ENCODE data around the gene ARL15.

DNA sequence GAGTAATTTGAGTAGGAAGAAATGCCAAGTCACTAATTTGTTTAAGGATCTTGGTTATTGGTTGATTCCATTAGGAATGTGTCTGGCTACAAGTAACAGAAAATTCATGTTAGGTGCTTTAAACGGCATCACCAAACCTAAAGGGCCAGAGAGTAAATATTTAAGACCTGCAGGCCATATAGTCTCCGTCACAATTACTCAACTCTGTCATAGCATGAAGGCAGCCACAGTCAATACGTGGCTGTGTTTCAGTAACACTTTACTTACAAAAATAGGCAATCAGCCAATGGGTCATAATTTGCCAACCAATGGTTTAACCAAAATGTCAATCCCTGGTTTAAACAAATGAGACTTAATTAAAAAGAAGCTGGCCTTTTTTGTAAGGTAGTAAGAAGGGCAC is 98.5 kb downstream of the ARL15 start:
- no peak for TF ChIP-seq CTCF (conservative IDR thresholded peaks at IDR 0.05; ENCODE audit: low read length)
- TF ChIP-seq EZH2phosphoT487 (IDR thresholded peaks at IDR 0.05; ENCODE audit: borderline replicate concordance) = no peak

All from Loucy (cell line).